ENCODE results near the gene UCKL1. TPM values are rescaled to one million over a fixed set of nuclear protein-coding genes. Genes with fewer than 3 reads are reported as not detected.
"Not testable (repeated sequence)": the region's sequence is repeated elsewhere in the genome, so short reads cannot be mapped to it uniquely, and the experiment has no call there.

Gene UCKL1
- total RNA-seq, 4 donors from 2014 or later: 31.2 to 96.0 (median 50.0) TPM

DNA sequence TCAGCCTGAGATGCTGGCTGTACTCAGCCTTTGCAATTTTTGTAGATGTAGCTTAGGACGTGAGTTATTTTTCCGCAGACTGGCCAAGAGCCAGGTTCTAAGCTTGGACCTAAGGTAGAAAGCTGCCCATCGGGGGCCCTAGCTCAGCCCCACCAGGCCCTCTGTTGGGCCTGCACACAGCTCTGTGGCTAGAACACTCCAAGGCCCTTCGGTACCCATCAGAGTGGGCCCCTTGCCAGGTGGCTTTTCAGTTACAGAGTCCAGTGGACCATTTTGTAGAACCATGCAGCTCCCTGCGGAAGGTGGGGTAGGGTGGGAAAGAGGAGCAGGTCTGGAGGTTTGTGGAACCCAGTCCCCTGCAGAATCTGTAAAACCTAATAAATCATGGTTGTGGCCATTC lies 22.6 kb downstream of the UCKL1 start:
- DNase-seq (ENCODE audit: low spot score in 2 of 2): no peak
- Histone ChIP-seq H3K9me3 (no peaks in the 10 kb centered on the region), H3K4me3 (no peak overlapping the region), H3K27me3 (no peaks in the 10 kb centered on the region), H3K36me3 (peaks cover 0 to 98% (median 26%) of the 10 kb centered on the region in 3 donors), H3K4me1 (no peaks in the 10 kb centered on the region), H3K27ac (no peak overlapping the region)
- no peak for TF ChIP-seq EP300 (IDR thresholded peaks at IDR 0.05)
- no peak for TF ChIP-seq POLR2A (IDR thresholded peaks at IDR 0.05)
- no peak for TF ChIP-seq CTCF (IDR thresholded peaks at IDR 0.05)
- 77 to 79% methylated on average over 5 of the region's 5 CpGs for WGBS, 2 donors

DNA sequence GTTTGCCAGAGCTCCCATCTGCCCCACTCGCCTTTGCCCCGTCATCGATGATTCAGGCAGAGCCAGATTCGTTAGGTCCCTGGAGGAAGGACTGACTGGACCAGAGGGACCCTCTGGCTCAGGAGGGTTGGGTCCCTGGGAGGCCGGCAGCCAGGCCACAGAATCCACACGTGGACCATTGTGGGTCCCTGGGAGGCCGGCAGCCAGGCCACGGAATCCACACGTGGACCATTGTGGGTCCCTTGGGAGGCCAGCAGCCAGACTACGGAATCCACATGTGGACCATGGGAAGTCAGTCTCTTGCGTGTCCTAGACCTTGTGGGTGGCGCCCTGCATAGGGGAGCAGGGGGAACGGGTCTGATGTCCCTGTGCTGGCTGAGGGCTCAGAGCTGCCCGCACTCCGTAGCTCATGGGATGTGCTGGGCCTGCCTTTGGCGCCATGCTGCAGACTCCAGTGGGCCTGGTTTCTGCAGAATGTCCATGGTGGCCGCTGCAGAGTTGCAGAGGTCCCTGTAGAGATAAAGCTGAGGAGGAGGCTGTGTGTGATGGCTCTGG lies 23.5 kb downstream of the UCKL1 start:
- Histone ChIP-seq H3K27me3 (no peaks in the 10 kb centered on the region), H3K4me3 (no peak overlapping the region), H3K4me1 (no peaks in the 10 kb centered on the region), H3K36me3 (peaks cover 0 to 97% (median 33%) of the 10 kb centered on the region in 3 donors), H3K9me3 (no peaks in the 10 kb centered on the region), H3K27ac (no peak overlapping the region)
- 88 to 89% methylated on average over 12 to 17 of the region's 17 CpGs for WGBS, 2 donors
- DNase-seq (ENCODE audit: low spot score in 2 of 2): no peak
- TF ChIP-seq EP300 (IDR thresholded peaks at IDR 0.05): no peak

- Histone ChIP-seq H3K27me3 (no peaks in the 10 kb centered on the region), H3K4me1 (no peaks in the 10 kb centered on the region), H3K4me3 (no peak overlapping the region), H3K27ac (no peak overlapping the region), H3K9me3 (no peaks in the 10 kb centered on the region), H3K36me3 (peaks cover 0 to 88% (median 33%) of the 10 kb centered on the region in 3 donors)
- DNase-seq (ENCODE audit: low spot score in 2 of 2): no peak
- WGBS, 2 donors: 95% methylated on average over 19 of the region's 19 CpGs
- no peak for TF ChIP-seq CTCF (IDR thresholded peaks at IDR 0.05)
- no peak for TF ChIP-seq POLR2A (IDR thresholded peaks at IDR 0.05)
- TF ChIP-seq EP300 (IDR thresholded peaks at IDR 0.05): no peak
These were observed 24.5 kb downstream of the UCKL1 start for GRCh38 chr20:63931735-63932134.

- Histone ChIP-seq H3K36me3 (peaks cover 0 to 85% (median 33%) of the 10 kb centered on the region in 3 donors), H3K4me1 (no peaks in the 10 kb centered on the region), H3K27me3 (no peaks in the 10 kb centered on the region), H3K9me3 (no peaks in the 10 kb centered on the region), H3K27ac (no peak overlapping the region), H3K4me3 (no peak overlapping the region)
- DNase-seq (ENCODE audit: low spot score in 2 of 2): no peak
- WGBS, 2 donors: 84 to 87% methylated on average over 37 of the region's 37 CpGs
- no peak for TF ChIP-seq EP300 (IDR thresholded peaks at IDR 0.05)
These were observed 25.2 kb downstream of the UCKL1 start for GRCh38 chr20:63930971-63931553.

DNA sequence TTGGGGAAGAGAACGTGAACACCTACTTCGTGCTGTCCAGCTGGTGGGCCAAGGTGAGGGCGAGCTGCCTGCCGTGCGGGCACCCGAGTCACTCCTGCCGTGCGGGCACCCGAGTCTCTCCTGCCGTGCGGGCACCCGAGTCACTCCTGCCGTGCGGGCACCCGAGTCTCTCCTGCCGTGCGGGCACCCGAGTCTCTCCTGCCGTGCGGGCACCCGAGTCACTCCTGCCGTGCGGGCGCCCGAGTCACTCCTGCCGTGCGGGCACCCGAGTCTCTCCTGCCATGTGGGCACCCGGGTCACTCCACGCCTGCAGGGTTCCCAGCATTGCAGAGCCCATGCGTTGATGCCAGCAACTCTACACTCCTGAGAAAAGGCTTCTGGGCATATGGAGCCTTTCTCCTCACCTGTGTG lies 26.7 kb downstream of the UCKL1 start:
- not testable (repeated sequence) for H3K4me3 ChIP-seq; H3K27me3 ChIP-seq; DNase-seq (ENCODE audit: low spot score in 2 of 2); H3K9me3 ChIP-seq; H3K27ac ChIP-seq; H3K4me1 ChIP-seq
- 93% methylated on average over 14 to 31 of the region's 31 CpGs for WGBS, 2 donors
- peaks cover 0 to 69% (median 33%) of the 10 kb centered on the region in 3 donors for H3K36me3 ChIP-seq

DNA sequence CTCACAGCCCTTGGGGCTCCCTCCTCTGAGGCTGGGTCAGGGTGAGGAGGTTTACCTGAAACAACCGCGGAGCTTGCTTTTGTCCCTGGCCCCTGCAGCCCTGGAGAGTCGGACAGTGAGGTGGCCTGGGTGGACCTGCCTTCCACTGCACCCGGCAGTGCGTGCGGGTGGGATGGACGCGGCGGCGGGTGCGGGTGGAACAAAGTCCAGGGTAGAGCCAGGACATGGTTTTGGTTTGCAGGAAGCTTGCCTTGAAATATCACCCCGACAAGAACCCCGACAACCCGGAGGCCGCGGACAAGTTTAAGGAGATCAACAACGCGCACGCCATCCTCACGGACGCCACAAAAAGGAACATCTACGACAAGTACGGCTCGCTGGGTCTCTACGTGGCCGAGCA lies 27.1 kb downstream of the UCKL1 start:
- no peak for TF ChIP-seq POLR2A (IDR thresholded peaks at IDR 0.05)
- no peak for TF ChIP-seq CTCF (IDR thresholded peaks at IDR 0.05)
- no peak for TF ChIP-seq EP300 (IDR thresholded peaks at IDR 0.05)
- no peak for DNase-seq (ENCODE audit: low spot score in 2 of 2)
- H3K27ac ChIP-seq: no peak overlapping the region
- WGBS, 2 donors: 95 to 96% methylated on average over 26 of the region's 26 CpGs
- H3K27me3 ChIP-seq: no peaks in the 10 kb centered on the region
- H3K4me1 ChIP-seq: no peaks in the 10 kb centered on the region
- H3K36me3 ChIP-seq: peaks cover 0 to 65% (median 33%) of the 10 kb centered on the region in 3 donors
- no peak overlapping the region for H3K4me3 ChIP-seq
- no peaks in the 10 kb centered on the region for H3K9me3 ChIP-seq
